Dedifferentiated amniotic fluid mesenchymal stem cell (primary cell): ENCODE results near the gene PHF14.
"Not testable (repeated sequence)": the region's sequence is repeated elsewhere in the genome, so short reads cannot be mapped to it uniquely, and the experiment has no call there.

ENCODE experiments used
- DNase-seq: peaks from one replicate; pipeline ENCODE4 v3.0.0-alpha.2; 2016; ENCODE audit errors: extremely low spot score

The PHF14 gene

DNA sequence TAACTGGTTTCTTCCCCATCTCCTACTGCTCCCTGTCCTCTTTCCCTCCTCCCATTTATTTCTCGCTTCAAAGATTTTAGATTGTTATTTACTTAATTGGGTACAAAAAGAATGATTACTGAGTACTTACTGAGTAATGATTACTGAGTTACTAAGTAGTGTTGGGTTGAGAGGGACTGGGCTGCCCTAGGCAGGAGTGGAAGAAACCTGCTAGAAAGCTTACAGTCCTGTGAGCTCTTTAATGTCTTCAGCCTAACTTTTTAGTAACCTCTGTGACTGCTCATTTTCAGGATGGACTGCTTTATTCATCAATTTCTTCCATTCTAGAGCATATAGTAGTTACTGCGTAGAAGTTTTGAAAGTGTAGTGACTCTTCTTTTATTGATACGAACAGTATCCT is 7.6 kb downstream of the PHF14 start:
- no peak for DNase-seq

DNA sequence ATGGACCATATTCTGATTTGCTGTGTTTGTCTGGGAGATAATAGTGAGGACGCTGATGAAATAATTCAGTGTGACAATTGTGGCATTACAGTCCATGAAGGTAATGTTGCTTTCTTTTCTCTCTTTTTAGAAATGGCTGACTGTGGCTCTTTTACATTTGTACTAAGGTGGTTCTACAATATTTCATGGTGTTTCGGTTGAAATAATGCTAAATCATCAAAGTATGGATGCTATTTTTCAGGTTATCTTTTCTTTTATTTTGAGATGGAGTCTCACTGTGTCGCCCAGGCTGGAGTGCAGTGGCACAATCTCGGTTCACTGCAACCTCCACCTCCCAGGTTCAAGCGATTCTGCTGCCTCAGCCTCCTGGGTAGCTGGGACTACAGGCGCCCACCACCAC is 17.1 kb downstream of the PHF14 start:
- not testable (repeated sequence) for DNase-seq

DNA sequence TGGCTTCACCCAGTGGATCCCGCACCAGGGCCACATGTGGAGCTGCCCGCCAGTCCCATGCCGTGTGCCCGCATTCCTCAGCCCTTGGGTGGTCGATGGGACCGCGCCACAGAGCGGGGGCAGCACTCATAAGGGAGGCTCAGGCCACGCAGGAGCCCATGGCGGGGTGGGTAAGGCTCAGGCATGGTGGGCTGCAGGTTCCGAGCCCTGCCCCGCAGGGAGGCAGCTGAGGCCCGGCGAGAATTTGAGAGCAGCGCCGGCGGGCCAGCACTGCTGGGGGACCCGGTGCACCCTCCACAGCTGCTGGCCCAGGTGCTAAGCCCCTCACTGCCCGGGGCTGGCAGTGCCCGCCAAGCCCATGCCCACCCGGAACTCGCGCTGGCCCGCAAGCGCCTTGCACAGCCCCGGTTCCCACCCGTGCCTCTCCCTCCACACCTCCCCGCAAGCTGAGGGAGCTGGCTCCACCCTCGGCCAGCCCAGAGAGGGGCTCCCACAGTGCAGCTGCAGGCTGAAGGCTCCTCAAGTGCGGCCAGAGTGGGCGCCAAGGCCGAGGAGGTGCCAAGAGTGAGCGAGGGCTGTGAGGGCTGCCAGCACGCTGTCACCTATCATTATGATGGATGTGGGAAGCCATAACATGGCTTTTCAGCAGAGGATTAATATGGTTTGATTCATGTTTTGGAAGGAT is 22.0 kb downstream of the PHF14 start:
- not testable (repeated sequence) for DNase-seq

DNA sequence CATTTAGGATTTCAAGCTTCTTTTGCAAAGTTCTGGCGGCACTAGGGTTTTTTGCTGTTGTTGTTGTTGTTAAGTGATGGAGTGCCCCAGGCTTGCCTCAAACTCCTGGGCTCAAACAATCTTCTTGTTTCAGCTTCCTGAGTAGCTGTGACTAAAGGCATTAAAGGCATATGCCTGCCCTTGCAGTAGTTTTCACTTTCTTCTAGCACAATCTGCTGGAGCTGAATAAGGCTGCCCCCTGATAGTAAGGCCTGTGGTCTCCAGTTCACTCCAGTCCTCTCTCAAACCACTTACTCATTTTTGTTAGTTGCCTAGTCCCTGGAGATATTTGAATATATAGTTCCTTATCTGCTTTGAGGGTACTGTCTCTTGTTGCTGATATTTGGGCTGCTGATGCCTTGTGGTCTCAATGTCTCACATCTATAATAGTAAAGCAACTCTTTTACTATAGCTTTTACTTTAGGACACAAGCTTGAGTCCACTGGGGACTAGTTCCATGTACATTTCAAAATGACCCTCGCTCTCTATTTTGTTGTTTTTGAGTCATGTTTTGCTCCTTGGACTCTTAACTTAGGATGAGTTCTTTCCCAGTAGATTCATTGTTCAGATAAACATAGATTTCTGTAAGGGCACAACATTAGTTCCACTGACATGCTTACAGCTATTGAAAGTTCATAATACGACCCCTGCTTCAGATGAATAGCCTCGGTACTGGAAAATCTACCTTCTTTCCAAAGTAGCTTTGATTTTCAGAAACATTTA is 25.5 kb downstream of the PHF14 start:
- DNase-seq, result no peak

DNA sequence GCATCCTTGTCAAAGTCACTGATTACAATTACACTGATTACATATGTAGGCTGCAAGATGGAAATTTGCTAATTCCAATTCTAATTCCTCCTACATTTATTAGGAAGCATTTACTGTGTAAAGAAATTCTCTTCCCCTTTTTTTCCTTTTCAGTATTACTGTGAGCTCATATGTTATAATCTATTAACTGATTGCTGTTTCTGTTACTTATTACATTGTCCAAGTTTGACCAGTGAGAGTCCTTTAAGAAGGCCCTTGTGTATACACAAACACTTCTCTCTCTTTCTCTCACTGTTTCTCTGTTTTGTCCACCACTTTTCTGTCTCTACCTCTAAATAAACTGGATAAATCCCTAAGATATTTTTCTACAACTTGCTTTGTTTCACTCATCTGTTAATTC is 31.5 kb downstream of the PHF14 start:
- DNase-seq, result no peak

DNA sequence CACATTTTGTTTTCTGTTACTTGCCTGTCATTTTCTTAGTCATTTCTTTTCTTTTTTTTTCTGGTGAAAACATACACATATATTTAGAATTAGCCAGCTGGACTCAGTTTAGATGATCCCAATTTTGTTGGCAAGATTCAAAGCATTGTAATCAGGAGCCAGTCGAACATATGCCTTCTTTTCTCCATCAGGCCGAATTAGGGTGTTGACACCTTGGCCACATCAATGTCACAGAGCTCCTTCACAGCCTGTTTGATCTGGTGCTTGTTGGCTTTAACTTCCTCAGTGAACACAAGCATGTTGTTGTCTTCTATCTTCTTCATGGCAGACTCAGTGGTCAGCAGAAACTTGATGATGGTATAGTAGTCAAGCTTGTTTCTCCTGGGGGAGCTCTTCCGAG is 32.6 kb downstream of the PHF14 start:
- no peak for DNase-seq

DNA sequence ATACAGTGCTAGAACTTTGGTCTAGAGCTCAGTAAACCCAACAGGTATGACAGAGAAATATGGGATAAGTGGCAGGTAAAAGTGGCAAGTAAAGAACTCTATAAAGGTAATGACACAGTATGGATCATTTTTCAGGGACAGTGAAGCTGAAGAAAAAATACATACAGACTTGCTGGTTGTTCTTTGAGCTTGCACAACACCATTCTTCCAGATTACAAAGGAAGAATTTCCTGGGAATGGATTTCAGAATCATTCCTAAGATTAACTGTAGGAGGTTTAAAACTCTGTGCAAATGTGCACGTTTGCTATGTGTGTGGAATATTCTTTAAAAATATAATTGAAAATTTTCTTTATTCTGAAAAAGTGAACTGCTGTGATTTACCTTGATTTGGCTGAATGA is 36.0 kb downstream of the PHF14 start:
- no peak for DNase-seq

DNA sequence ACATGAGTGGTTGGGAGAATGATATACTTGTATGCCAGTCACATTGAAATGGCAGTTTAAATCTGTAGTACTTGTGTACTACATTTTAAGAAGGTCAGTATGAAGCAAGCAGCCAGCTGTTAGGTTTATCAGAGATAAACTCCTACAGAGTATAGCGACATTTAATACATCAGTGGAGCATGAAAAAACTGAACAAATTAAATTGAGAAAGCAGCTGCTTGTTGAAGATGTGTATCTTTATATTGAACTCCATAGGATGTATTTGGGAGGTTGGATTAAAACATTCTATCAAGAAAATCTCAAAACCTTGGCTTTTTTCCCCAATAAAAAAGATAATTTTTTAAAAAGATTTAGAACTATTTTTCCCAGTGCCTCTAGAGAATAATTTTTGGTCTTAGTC is 47.8 kb downstream of the PHF14 start:
- DNase-seq, result no peak

DNA sequence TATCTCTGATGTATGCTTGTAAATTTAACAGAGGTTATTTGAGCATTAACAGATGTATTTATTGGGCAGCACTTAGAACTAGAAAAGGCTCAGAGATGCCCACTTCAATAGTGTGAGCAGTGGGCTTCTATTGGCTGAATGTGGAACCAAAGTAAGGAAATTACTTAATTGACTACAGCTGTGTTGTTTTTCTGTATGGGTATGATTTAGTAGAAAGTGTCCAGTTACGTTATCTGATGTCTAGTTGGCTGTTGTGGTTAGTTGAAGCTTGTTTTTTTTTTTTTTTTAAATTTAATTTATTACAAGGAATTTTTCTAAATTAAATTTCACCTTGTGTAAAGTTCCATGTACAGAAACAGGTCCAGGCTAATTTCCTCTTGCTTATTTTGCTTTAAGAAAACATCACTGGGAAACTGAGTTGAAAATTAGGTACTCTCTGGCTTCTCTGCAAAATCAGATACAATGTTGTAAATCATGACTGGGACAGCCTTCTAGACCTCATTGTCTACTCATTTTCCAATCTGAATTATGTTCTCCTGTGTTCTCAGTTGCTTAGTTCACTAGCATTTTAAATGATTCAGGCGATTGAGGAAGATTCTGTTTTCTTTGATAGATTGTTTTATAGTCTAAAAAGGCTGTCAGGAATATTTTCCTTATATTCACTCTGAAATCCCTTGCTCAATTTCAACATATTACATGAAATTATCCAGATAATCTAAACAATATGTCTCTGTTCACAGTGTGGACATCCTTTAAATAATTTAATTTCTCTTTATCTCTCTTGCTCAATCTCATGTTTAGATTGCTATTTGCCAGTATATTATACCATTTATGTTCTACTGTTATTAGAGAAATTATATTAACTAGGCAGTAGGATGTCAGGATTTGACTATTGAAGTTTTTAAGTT is 53.0 kb downstream of the PHF14 start:
- DNase-seq, result no peak

DNA sequence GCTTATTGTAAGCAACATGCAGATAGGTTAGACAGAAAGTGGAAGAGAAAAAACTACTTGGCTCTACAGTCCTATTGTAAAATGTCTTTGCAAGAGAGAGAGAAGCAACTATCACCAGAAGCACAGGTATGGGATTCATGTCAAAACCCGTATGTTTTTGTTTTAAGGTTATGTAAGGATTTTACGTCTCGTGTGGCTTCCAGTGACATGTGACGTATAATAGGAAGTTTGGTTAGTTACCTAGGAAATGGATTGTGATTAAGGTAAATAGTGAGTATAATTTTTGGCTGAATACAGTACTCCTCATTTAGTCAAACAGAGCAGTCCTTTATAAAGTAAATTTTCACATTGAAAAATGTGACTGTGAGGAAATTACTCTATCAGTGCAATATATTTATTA is 62.0 kb downstream of the PHF14 start:
- DNase-seq, result no peak

DNA sequence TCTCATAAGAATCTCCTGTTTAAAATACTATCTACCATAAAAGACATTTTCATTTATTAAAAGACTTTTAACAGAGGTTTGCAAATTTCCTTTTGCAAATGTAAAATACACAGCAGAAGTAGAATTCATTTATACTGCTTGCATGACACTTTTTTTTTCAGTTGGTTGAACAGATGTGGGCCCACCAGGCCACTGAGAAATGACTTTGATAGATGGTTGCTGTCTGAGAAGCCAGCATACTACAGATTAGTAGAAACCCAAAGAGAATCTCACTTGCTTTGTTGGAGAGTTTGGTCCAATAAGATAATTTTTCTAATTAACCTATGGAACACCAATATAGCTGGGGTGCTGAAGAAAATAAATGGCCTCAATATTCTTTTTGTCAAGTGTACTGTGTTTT is 66.3 kb downstream of the PHF14 start:
- DNase-seq, result no peak

DNA sequence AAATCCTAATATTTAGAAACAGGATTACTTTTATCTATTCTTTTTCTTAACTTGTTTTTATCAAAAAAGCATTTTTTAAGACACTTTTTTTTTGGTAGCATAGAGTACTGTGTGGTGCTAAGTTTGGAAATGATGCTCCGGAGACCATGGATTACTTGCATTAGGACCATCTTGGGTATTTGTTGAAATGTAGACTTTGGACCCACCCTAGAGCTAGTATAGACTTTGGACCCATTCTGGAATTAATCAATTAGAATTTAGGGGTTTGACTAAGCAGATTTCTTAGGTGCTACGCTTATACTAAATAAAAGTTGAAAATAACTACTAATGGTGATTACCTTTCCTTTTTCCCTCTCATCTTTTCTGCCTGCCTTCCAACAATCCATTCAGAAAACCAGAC is 80.4 kb downstream of the PHF14 start:
- DNase-seq, result no peak

DNA sequence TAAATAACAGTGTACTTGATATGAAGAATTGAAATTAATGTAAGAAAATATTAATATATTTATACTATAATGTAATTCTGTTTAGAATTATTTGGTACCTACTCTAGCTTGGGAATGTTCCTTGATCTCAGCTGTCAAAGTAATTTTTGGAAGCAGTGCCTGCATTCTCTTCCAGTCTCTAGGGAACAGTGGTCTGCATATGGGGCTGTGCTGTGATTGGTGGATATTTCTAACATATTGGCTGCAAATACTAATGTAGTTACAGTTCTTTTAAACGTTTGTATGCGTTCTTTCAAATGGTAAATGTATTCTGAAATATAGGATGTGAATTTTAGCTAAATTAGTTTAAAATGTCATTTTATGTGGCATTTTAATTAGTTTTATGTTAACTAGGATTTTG is 87.2 kb downstream of the PHF14 start:
- DNase-seq, result no peak

DNA sequence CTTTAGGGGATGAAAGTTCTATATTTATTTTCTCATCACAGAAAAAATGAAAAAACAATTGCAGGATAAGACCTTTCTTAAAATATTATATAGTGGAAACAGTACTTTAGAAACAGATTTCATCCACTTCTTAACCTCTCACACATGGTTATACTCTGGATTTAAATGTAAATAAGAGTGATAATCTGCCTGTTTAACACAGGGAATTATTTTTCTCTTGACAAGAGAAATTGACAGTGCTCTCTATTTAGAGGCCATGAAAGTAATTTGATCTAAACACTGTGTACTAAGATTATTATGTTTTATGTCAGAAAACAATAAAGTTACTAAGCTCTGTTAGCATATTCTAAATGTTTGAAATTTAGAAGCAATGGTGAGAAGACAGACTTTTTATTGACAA is 88.4 kb downstream of the PHF14 start:
- DNase-seq, result no peak

DNA sequence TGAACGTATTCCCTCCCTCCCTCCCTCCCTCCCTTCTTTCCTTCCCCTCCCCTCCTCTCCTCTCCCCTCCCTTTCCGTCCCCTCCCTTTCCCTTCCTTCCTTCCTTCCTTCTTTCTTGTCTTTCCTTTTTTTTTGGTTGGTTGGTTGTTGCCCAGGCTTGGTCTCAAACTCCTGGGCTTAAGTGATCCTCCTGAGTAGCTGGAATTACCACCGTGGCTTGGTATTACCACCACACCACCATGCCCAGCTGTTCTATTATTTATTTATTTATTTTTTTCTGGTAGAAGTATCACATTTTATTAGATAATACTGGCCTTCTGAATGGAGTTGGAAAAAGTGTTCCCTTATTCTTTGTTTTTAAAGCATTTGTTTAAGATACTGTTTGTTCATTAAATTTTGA is 95.9 kb downstream of the PHF14 start:
- DNase-seq, result no peak

DNA sequence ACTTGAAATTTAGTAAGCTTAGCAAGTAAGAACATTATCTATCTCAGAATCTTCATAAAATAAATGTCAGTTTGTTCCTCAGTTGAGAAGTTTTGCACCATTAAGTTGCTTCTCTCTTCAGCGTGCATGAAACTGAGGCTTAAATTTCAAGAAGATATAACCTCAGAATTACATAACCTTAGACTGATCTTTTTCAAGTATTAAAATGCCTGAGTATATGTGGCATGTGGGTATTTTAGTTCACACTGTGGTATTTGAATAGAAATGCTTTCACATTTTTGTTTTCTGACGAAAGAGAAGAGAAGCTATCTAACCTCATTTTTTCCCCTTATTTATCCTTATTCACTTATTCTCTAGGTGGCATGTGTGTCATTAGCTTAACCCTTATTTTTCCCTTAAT is 104.1 kb downstream of the PHF14 start:
- DNase-seq, result no peak

DNA sequence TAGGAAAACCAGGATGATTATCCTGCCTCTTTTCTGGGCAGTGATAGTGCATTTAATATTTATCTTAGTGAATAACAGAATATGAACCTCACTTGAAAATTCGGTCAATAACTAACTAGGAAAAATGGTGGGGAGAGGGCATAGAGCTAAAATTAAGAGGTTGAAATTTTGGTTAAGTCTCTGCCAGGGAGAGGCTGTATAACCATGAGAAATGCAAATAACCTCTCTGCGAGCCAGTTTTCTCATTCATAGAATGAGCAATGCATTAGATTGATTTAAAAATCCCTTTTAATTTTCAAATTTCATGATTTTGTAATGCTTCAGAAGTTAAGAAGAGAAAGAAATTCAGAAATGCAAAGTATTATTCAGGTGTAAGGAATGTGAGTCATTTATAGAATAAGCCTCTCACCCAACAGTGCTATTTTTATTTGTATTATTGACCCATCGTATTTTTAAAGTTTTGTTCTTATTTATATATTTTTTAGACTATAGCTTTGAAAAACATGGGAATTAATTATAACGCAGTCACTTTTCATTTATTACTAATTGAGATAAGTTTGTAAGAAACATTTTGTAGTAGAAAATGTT is 104.7 kb downstream of the PHF14 start:
- no peak for DNase-seq

DNA sequence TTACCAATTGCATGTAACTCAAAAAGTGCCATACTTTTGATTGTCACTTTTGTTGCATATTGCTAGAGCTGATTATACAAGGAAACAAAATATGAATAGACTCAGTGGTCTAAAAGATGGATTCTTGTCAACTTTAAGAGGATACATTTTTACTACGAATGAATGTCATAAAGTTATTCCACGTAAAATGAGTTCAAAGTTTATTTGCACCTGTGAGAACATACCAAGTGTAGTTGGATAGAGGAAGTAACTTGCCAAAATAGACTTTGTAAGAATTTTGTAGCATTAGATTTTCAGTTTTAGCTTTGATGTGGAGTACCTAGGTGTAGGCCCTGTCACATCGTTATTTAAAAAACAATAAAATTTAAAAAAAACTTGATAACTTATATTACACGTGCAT is 106.2 kb downstream of the PHF14 start:
- no peak for DNase-seq

DNA sequence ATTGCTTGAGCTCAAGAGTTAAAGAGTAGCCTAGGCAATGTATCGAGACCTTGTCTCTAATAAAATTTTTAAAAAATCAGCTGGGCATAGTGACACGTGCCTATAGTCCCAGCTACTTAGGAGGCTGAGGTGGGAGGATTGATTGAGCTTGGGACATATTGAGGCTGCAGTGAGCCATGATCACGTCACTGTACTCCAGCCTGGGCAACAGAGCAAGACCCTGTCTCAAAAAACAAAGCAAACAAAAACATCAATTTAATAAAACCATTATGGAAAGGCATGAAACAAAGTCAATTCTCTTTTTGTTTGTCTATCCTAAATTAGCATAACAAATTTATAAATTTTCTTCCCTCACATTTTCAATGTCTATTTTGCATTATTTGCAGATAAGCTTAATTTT is 108.4 kb downstream of the PHF14 start:
- DNase-seq, result no peak

DNA sequence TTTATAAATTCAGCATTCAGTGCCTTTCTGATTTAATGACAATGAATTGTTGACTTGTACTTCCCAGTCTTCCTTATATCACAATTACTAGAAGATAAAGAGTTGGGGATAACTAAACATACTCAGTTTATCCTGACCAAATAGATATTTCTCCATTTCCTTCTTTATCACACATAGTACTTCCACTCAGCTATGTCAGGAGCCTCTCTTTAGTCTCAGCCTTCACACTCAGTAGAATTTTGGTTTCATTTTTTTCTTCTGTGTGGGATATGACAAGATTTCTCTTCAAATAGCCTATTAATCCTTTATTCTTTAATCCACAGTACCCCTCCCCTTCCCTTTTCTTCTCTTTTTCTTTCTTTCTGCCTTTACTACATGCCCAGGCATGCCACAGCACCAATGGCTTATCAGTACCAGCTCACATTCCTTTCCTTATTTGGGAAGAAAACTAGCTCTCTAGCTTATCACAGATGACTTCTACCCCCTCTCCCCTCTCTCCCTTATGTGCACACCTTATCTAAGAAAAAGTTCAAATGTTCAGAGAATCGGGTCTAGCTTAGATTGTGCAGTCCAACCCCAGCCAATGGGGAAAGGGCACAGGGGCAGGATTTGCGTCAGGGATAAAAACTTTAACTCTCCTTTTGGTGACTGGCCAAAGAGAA is 109.0 kb downstream of the PHF14 start:
- DNase-seq, result no peak

DNA sequence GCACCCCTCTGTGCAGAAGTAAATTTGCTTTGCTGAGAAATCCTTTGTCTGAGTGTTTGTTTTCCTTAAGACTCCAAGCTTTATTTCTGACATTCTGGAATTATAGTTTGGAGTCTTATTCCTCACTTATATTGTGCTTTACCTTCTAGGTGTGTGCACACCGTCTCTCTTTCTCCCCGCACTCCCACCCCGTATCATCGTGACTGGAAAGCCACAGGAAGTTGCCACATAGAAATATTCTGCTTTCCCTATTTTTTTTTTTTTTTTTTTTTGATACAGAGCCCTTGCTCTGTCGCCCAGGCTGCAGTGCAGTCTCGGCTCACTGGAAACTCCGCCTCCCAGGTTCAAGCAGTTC is 109.5 kb downstream of the PHF14 start:
- DNase-seq, result no peak

DNA sequence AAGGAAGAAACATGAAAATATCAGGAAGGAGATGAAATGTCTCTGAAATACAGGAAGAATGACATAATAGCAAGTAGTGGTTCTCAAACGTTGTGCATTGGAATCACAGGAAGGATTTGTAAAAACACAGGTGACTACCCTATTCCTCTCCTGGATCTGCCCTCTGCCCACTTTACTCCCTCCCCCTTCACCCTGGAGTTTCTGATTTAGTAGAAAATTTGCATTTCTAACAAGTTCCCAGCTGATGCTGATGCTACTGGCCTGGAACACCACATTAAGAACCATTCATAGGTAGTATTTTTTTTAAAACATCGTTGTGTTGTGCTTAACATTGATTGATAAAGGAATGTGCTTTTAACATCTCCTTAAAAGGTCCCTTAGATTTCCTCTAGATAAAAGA is 130.9 kb downstream of the PHF14 start:
- DNase-seq, result no peak
